ENCODE results near the gene PTPRK.

PTPRK gene

GRCh38 chr6:128017288-128017687 lies 503.1 kb downstream of the PTPRK start:
- Histone ChIP-seq H3K9me3 (ENCODE audit: insufficient read depth, low read depth, low read length) (no peaks in the 10 kb centered on the region), H4K91ac (ENCODE audit: low read depth, low read length) (no peak overlapping the region), H3K4ac (ENCODE audit: low read depth, low read length) (no peak overlapping the region), H3K79me2 (ENCODE audit: control insufficient read depth, insufficient read depth, low read length, poor library complexity) (no peaks in the 10 kb centered on the region), H3K36me3 (ENCODE audit: control insufficient read depth in 1 of 2, insufficient read depth in 2 of 2, low read length in 2 of 2) (no peaks in the 10 kb centered on the region), H3K9ac (ENCODE audit: low read length) (no peak overlapping the region), H2BK5ac (ENCODE audit: low read depth, low read length, poor library complexity) (no peak overlapping the region), H3K4me1 (ENCODE audit: control insufficient read depth in 1 of 2, insufficient read depth in 2 of 2, low read length in 2 of 2) (no peaks in the 10 kb centered on the region), H2AFZ (ENCODE audit: insufficient read depth, low read length, poor library complexity) (no peak overlapping the region), H2BK120ac (ENCODE audit: insufficient read depth, low read length, poor library complexity) (no peak overlapping the region), H3K4me3 (ENCODE audit: low read depth, low read length) (no peak overlapping the region), H2AK5ac (ENCODE audit: low read length) (no peak overlapping the region), H2BK12ac (ENCODE audit: low read length) (no peak overlapping the region), H4K8ac (ENCODE audit: low read depth, low read length) (no peak overlapping the region), H3K4me2 (ENCODE audit: low read length) (no peak overlapping the region), H4K12ac (ENCODE audit: low read depth, low read length) (no peak overlapping the region), H3K27me3 (ENCODE audit: insufficient read depth, low read length) (no peaks in the 10 kb centered on the region), H3K18ac (ENCODE audit: low read length) (no peak overlapping the region), H3K23ac (ENCODE audit: low read length) (no peak overlapping the region), H3K27ac (ENCODE audit: low read depth, low read length) (no peak overlapping the region), H3K14ac (ENCODE audit: low read length) (no peak overlapping the region), H3K79me1 (ENCODE audit: low read length) (no peaks in the 10 kb centered on the region)
- DNase-seq: no peak

GRCh38 chr6:128007658-128008057 lies 512.7 kb downstream of the PTPRK start:
- no peaks in the 10 kb centered on the region for H3K9me3 ChIP-seq (ENCODE audit: insufficient read depth, low read depth, low read length)
- H2AK5ac ChIP-seq (ENCODE audit: low read length): no peak overlapping the region
- H3K79me1 ChIP-seq (ENCODE audit: low read length): no peaks in the 10 kb centered on the region
- no peak overlapping the region for H2AFZ ChIP-seq (ENCODE audit: insufficient read depth, low read length, poor library complexity)
- H2BK12ac ChIP-seq (ENCODE audit: low read length): no peak overlapping the region
- H3K27ac ChIP-seq (ENCODE audit: low read depth, low read length): no peak overlapping the region
- no peaks in the 10 kb centered on the region for H3K27me3 ChIP-seq (ENCODE audit: insufficient read depth, low read length)
- H2BK5ac ChIP-seq (ENCODE audit: low read depth, low read length, poor library complexity): no peak overlapping the region
- no peak overlapping the region for H4K8ac ChIP-seq (ENCODE audit: low read depth, low read length)
- H3K23ac ChIP-seq (ENCODE audit: low read length): no peak overlapping the region
- H3K4me3 ChIP-seq (ENCODE audit: low read depth, low read length): no peak overlapping the region
- no peaks in the 10 kb centered on the region for H3K79me2 ChIP-seq (ENCODE audit: control insufficient read depth, insufficient read depth, low read length, poor library complexity)
- no peak overlapping the region for H3K4ac ChIP-seq (ENCODE audit: low read depth, low read length)
- no peak overlapping the region for H3K18ac ChIP-seq (ENCODE audit: low read length)
- no peak overlapping the region for H3K4me2 ChIP-seq (ENCODE audit: low read length)
- no peak overlapping the region for H4K91ac ChIP-seq (ENCODE audit: low read depth, low read length)
- no peaks in the 10 kb centered on the region for H3K4me1 ChIP-seq (ENCODE audit: control insufficient read depth in 1 of 2, insufficient read depth in 2 of 2, low read length in 2 of 2)
- H4K12ac ChIP-seq (ENCODE audit: low read depth, low read length): no peak overlapping the region
- DNase-seq: no peak
- no peak overlapping the region for H2BK120ac ChIP-seq (ENCODE audit: insufficient read depth, low read length, poor library complexity)
- WGBS (ENCODE audit: extremely low coverage, insufficient coverage, insufficient read length): no CpG with 5 or more reads among the region's 1 CpG
- H3K14ac ChIP-seq (ENCODE audit: low read length): no peak overlapping the region
- H3K9ac ChIP-seq (ENCODE audit: low read length): no peak overlapping the region
- no peaks in the 10 kb centered on the region for H3K36me3 ChIP-seq (ENCODE audit: control insufficient read depth in 1 of 2, insufficient read depth in 2 of 2, low read length in 2 of 2)

GRCh38 chr6:128005009-128005408 lies 515.4 kb downstream of the PTPRK start:
- no peak overlapping the region for H2AK5ac ChIP-seq (ENCODE audit: low read length)
- no peaks in the 10 kb centered on the region for H3K9me3 ChIP-seq (ENCODE audit: insufficient read depth, low read depth, low read length)
- no peak overlapping the region for H2AFZ ChIP-seq (ENCODE audit: insufficient read depth, low read length, poor library complexity)
- H4K8ac ChIP-seq (ENCODE audit: low read depth, low read length): no peak overlapping the region
- H4K12ac ChIP-seq (ENCODE audit: low read depth, low read length): no peak overlapping the region
- H3K9ac ChIP-seq (ENCODE audit: low read length): no peak overlapping the region
- H3K27me3 ChIP-seq (ENCODE audit: insufficient read depth, low read length): no peaks in the 10 kb centered on the region
- DNase-seq: no peak
- no peak overlapping the region for H3K4me3 ChIP-seq (ENCODE audit: low read depth, low read length)
- H3K4me1 ChIP-seq (ENCODE audit: control insufficient read depth in 1 of 2, insufficient read depth in 2 of 2, low read length in 2 of 2): no peaks in the 10 kb centered on the region
- H3K27ac ChIP-seq (ENCODE audit: low read depth, low read length): no peak overlapping the region
- no peak overlapping the region for H3K23ac ChIP-seq (ENCODE audit: low read length)
- no peak overlapping the region for H3K4ac ChIP-seq (ENCODE audit: low read depth, low read length)
- H4K91ac ChIP-seq (ENCODE audit: low read depth, low read length): no peak overlapping the region
- H2BK5ac ChIP-seq (ENCODE audit: low read depth, low read length, poor library complexity): no peak overlapping the region
- H3K4me2 ChIP-seq (ENCODE audit: low read length): no peak overlapping the region
- H2BK12ac ChIP-seq (ENCODE audit: low read length): no peak overlapping the region
- H3K36me3 ChIP-seq (ENCODE audit: control insufficient read depth in 1 of 2, insufficient read depth in 2 of 2, low read length in 2 of 2): no peaks in the 10 kb centered on the region
- no peak overlapping the region for H3K14ac ChIP-seq (ENCODE audit: low read length)
- WGBS (ENCODE audit: extremely low coverage, insufficient coverage, insufficient read length): no CpG with 5 or more reads among the region's 5 CpGs
- no peak overlapping the region for H3K18ac ChIP-seq (ENCODE audit: low read length)
- H3K79me1 ChIP-seq (ENCODE audit: low read length): no peaks in the 10 kb centered on the region
- H2BK120ac ChIP-seq (ENCODE audit: insufficient read depth, low read length, poor library complexity): no peak overlapping the region
- no peaks in the 10 kb centered on the region for H3K79me2 ChIP-seq (ENCODE audit: control insufficient read depth, insufficient read depth, low read length, poor library complexity)

GRCh38 chr6:128000363-128000762 lies 520.0 kb downstream of the PTPRK start:
- Histone ChIP-seq H4K91ac (ENCODE audit: low read depth, low read length) (no peak overlapping the region), H3K4ac (ENCODE audit: low read depth, low read length) (no peak overlapping the region), H2AFZ (ENCODE audit: insufficient read depth, low read length, poor library complexity) (no peak overlapping the region), H2BK5ac (ENCODE audit: low read depth, low read length, poor library complexity) (no peak overlapping the region), H3K4me3 (ENCODE audit: low read depth, low read length) (no peak overlapping the region), H4K12ac (ENCODE audit: low read depth, low read length) (no peak overlapping the region), H3K79me2 (ENCODE audit: control insufficient read depth, insufficient read depth, low read length, poor library complexity) (no peaks in the 10 kb centered on the region), H3K14ac (ENCODE audit: low read length) (no peak overlapping the region), H3K4me2 (ENCODE audit: low read length) (no peak overlapping the region), H3K79me1 (ENCODE audit: low read length) (no peaks in the 10 kb centered on the region), H2BK120ac (ENCODE audit: insufficient read depth, low read length, poor library complexity) (no peak overlapping the region), H2AK5ac (ENCODE audit: low read length) (no peak overlapping the region), H4K8ac (ENCODE audit: low read depth, low read length) (no peak overlapping the region), H3K4me1 (ENCODE audit: control insufficient read depth in 1 of 2, insufficient read depth in 2 of 2, low read length in 2 of 2) (no peaks in the 10 kb centered on the region), H2BK12ac (ENCODE audit: low read length) (no peak overlapping the region), H3K23ac (ENCODE audit: low read length) (no peak overlapping the region), H3K36me3 (ENCODE audit: control insufficient read depth in 1 of 2, insufficient read depth in 2 of 2, low read length in 2 of 2) (no peaks in the 10 kb centered on the region), H3K27me3 (ENCODE audit: insufficient read depth, low read length) (no peaks in the 10 kb centered on the region), H3K9me3 (ENCODE audit: insufficient read depth, low read depth, low read length) (no peaks in the 10 kb centered on the region), H3K9ac (ENCODE audit: low read length) (no peak overlapping the region), H3K27ac (ENCODE audit: low read depth, low read length) (no peak overlapping the region), H3K18ac (ENCODE audit: low read length) (no peak overlapping the region)
- DNase-seq: no peak
- no CpG with 5 or more reads among the region's 2 CpGs for WGBS (ENCODE audit: extremely low coverage, insufficient coverage, insufficient read length)
